ENCODE data around the gene CTIF. TPM values are rescaled to one million over a fixed set of nuclear protein-coding genes. Genes with fewer than 3 reads are reported as not detected.

The CTIF gene
- total RNA-seq, 1 donor = 65.9 TPM

DNA sequence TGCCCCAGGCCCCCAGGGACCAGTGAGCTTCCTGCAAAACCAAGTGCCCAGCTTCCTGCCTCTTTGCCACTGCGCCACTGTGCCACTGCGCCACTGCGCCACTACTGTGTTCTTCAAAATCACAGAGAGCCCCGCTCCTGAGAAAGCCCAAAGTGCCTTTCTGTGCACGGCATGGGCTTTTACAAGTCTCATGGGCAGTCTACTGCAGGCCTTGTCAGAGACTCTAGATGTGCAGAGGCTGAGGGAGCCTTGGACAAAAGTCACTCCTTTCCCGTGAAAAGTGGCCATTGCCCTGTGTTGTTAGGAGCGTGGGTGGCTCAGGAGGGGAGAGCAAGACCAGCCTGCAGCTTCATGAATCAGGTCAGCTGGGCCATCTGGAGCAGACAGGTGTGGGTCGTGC lies 231.4 kb downstream of the CTIF start:
- TF ChIP-seq, protein P1, sequence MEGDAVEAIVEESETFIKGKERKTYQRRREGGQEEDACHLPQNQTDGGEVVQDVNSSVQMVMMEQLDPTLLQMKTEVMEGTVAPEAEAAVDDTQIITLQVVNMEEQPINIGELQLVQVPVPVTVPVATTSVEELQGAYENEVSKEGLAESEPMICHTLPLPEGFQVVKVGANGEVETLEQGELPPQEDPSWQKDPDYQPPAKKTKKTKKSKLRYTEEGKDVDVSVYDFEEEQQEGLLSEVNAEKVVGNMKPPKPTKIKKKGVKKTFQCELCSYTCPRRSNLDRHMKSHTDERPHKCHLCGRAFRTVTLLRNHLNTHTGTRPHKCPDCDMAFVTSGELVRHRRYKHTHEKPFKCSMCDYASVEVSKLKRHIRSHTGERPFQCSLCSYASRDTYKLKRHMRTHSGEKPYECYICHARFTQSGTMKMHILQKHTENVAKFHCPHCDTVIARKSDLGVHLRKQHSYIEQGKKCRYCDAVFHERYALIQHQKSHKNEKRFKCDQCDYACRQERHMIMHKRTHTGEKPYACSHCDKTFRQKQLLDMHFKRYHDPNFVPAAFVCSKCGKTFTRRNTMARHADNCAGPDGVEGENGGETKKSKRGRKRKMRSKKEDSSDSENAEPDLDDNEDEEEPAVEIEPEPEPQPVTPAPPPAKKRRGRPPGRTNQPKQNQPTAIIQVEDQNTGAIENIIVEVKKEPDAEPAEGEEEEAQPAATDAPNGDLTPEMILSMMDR (IDR thresholded peaks at IDR 0.05; ENCODE audit: extremely low read depth, low read depth, low read length) = no peak
- Histone ChIP-seq H3K4me3 (ENCODE audit: insufficient read depth, low read length) (no peak overlapping the region), H3K27ac (ENCODE audit: low read depth, low read length) (no peak overlapping the region), H3K27me3 (ENCODE audit: insufficient read depth, low read length) (no peaks in the 10 kb centered on the region), H3K79me2 (ENCODE audit: insufficient read depth, low read length) (no peaks in the 10 kb centered on the region), H4K20me1 (ENCODE audit: insufficient read depth, low read length) (peaks cover 17% of the 10 kb centered on the region), H3K4me1 (ENCODE audit: insufficient read depth, low read length) (no peaks in the 10 kb centered on the region), H2AFZ (ENCODE audit: low read length) (no peak overlapping the region), H3K36me3 (ENCODE audit: insufficient read depth, low read length) (peaks cover 35% of the 10 kb centered on the region), H3K9me3 (ENCODE audit: low read depth, low read length) (no peaks in the 10 kb centered on the region), H3K4me2 (ENCODE audit: insufficient read depth, low read length) (no peak overlapping the region)
- DNase-seq (ENCODE audit: insufficient read length, low spot score, missing footprints) = no peak

DNA sequence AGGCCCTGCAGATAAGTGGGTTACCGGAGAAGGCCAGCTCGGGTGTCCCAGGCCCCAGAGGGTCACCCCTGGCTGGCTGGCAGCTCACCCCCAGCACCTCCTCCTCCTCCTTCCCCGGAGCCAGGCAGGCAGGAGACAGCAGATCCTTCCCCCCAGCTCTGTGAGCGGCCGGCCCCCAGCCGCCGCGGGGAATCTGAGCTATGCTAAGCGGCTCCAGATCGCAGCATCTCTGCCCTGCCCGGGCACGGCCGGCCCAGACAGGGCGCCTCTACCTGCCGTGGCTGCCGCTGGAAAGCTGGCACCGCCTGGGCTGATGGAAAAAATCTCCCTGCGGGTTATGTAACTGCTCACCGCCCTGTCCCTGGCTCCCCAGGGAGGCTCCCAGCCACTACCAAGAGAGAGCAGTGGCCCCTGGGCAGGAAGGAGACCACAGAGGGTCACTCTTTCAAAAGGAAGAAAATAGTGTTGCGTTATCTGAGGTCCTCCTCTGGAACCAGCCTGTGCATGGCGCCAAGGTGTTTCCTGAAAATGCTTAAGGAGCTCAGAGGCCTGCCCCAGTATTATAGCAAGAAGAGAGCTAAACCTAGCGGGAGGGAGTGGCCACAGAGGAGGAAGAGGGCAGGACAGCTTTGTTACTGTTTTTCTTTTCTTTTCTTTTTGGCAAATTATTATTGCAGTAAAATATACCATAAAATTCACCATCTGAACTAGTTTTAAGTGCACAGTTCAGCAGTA lies 233.0 kb downstream of the CTIF start:
- H3K4me1 ChIP-seq (ENCODE audit: insufficient read depth, low read length) = peaks cover 3% of the 10 kb centered on the region
- H3K4me3 ChIP-seq (ENCODE audit: insufficient read depth, low read length) = no peak overlapping the region
- no peak for DNase-seq (ENCODE audit: insufficient read length, low spot score, missing footprints)
- H3K79me2 ChIP-seq (ENCODE audit: insufficient read depth, low read length) = no peaks in the 10 kb centered on the region
- H3K36me3 ChIP-seq (ENCODE audit: insufficient read depth, low read length) = peaks cover 24% of the 10 kb centered on the region
- H4K20me1 ChIP-seq (ENCODE audit: insufficient read depth, low read length) = peaks cover 17% of the 10 kb centered on the region
- TF ChIP-seq, protein P1 (IDR thresholded peaks at IDR 0.05; ENCODE audit: extremely low read depth, low read depth, low read length) = no peak
- no peaks in the 10 kb centered on the region for H3K27me3 ChIP-seq (ENCODE audit: insufficient read depth, low read length)
- H3K27ac ChIP-seq (ENCODE audit: low read depth, low read length) = no peak overlapping the region
- H2AFZ ChIP-seq (ENCODE audit: low read length) = no peak overlapping the region
- no peak overlapping the region for H3K4me2 ChIP-seq (ENCODE audit: insufficient read depth, low read length)
- H3K9me3 ChIP-seq (ENCODE audit: low read depth, low read length) = no peaks in the 10 kb centered on the region

DNA sequence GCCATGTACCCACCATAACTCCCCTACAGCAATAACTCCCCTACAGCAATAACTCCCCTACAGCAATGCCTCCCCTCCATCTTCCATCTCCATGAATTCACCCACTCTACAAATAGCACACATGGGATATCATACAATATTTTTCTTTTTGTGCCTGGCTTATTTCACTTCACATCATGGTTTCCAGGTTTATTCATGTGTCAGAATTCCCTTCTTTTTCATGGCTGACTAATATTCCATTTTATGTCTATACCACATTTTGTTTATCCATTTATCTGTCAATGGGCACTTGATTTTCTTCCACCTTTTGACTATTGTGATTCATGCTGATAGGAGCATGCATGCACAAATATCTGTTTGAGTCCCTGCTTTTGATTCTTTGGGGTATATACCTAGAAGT lies 233.6 kb downstream of the CTIF start:
- no peak overlapping the region for H3K4me2 ChIP-seq (ENCODE audit: insufficient read depth, low read length)
- no peak overlapping the region for H3K27ac ChIP-seq (ENCODE audit: low read depth, low read length)
- no peaks in the 10 kb centered on the region for H3K9me3 ChIP-seq (ENCODE audit: low read depth, low read length)
- H3K4me1 ChIP-seq (ENCODE audit: insufficient read depth, low read length) = peaks cover 7% of the 10 kb centered on the region
- H4K20me1 ChIP-seq (ENCODE audit: insufficient read depth, low read length) = peaks cover 14% of the 10 kb centered on the region
- H2AFZ ChIP-seq (ENCODE audit: low read length) = no peak overlapping the region
- no peak for DNase-seq (ENCODE audit: insufficient read length, low spot score, missing footprints)
- H3K27me3 ChIP-seq (ENCODE audit: insufficient read depth, low read length) = no peaks in the 10 kb centered on the region
- H3K79me2 ChIP-seq (ENCODE audit: insufficient read depth, low read length) = no peaks in the 10 kb centered on the region
- TF ChIP-seq, protein P1 (IDR thresholded peaks at IDR 0.05; ENCODE audit: extremely low read depth, low read depth, low read length) = no peak
- peaks cover 19% of the 10 kb centered on the region for H3K36me3 ChIP-seq (ENCODE audit: insufficient read depth, low read length)
- no peak overlapping the region for H3K4me3 ChIP-seq (ENCODE audit: insufficient read depth, low read length)

DNA sequence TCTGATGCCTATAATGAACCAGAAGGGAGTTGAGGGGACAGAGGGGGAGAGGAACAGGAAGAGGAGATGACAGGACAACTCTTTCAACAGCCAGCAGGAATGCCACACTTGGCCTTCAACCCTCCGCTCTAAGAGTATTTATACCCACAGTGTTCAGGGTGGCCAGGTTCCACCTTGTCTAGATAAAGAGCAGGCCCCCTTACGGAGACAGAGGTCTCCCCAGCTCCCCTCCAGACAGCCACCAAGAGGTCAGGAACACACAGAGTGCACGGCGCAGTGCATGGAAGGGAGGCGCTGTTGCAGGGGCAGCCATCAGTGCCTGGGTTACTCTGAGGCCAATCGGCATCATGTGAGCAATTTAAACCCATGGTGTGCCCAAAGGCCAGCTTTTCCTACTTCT lies 235.0 kb downstream of the CTIF start:
- peaks cover 13% of the 10 kb centered on the region for H3K36me3 ChIP-seq (ENCODE audit: insufficient read depth, low read length)
- H3K27me3 ChIP-seq (ENCODE audit: insufficient read depth, low read length) = no peaks in the 10 kb centered on the region
- TF ChIP-seq, protein P1 (IDR thresholded peaks at IDR 0.05; ENCODE audit: extremely low read depth, low read depth, low read length) = no peak
- DNase-seq (ENCODE audit: insufficient read length, low spot score, missing footprints) = no peak
- peaks cover 12% of the 10 kb centered on the region for H4K20me1 ChIP-seq (ENCODE audit: insufficient read depth, low read length)
- no peak overlapping the region for H3K27ac ChIP-seq (ENCODE audit: low read depth, low read length)
- peaks cover 2% of the 10 kb centered on the region for H3K79me2 ChIP-seq (ENCODE audit: insufficient read depth, low read length)
- peaks cover 18% of the 10 kb centered on the region for H3K4me1 ChIP-seq (ENCODE audit: insufficient read depth, low read length)
- H2AFZ ChIP-seq (ENCODE audit: low read length) = no peak overlapping the region
- H3K4me3 ChIP-seq (ENCODE audit: insufficient read depth, low read length) = no peak overlapping the region
- H3K4me2 ChIP-seq (ENCODE audit: insufficient read depth, low read length) = no peak overlapping the region
- H3K9me3 ChIP-seq (ENCODE audit: low read depth, low read length) = no peaks in the 10 kb centered on the region
